ENCODE results near the gene HEXD.

DNA sequence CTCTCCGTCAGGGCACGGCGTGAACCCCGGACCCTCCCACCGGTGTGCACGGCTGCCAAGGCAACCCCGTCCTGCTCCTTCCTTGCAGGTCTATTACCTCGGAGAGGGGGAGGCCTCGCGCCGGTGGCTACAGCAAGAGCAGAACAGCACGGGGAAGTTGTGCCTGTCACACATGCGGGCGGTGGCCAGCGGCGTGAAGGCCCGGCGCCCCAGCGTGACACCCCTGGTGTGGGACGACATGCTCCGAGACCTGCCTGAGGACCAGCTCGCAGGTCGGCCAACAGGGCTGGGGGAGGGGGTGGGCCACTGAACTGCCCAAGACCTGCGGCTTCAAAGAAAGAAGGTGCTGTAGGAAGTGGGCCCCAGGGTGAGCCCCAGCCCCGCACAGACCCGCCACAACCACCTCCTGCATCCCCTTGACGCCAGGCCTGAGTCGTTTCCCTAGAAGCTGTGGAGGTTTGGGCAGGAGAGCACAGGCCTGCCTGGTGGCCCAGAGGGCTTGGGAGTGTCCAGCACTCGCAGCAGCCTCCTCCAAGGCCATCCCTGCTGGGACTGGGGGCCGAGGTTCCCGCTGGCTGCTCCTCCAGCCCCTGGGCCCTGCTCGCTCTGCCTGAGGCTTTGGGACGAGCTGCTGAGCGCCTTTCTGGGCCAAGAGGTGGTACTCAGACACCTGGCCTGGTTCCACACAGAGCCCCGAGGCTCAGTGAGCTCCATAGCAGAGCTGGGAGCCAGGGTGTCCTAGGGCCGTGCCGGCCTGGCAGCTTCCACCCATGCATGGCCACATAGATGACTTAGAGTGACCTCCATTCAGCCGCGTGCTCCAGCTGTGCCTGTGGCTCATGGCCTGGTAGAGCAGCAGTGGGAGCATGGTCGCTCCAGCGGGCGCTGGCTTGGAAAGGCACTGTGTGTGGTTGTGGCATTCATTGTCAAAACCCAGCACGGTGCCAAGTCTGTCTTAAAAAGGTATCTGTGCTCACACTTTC lies 17.7 kb downstream of the HEXD start:
- TF ChIP-seq, protein P1, sequence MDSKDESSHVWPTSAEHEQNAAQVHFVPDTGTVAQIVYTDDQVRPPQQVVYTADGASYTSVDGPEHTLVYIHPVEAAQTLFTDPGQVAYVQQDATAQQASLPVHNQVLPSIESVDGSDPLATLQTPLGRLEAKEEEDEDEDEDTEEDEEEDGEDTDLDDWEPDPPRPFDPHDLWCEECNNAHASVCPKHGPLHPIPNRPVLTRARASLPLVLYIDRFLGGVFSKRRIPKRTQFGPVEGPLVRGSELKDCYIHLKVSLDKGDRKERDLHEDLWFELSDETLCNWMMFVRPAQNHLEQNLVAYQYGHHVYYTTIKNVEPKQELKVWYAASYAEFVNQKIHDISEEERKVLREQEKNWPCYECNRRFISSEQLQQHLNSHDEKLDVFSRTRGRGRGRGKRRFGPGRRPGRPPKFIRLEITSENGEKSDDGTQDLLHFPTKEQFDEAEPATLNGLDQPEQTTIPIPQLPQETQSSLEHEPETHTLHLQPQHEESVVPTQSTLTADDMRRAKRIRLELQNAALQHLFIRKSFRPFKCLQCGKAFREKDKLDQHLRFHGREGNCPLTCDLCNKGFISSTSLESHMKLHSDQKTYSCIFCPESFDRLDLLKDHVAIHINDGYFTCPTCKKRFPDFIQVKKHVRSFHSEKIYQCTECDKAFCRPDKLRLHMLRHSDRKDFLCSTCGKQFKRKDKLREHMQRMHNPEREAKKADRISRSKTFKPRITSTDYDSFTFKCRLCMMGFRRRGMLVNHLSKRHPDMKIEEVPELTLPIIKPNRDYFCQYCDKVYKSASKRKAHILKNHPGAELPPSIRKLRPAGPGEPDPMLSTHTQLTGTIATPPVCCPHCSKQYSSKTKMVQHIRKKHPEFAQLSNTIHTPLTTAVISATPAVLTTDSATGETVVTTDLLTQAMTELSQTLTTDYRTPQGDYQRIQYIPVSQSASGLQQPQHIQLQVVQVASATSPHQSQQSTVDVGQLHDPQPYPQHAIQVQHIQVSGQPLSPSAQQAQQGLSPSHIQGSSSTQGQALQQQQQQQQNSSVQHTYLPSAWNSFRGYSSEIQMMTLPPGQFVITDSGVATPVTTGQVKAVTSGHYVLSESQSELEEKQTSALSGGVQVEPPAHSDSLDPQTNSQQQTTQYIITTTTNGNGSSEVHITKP (tag by site-specific recombination; IDR thresholded peaks at IDR 0.05), result no peak
- TF ChIP-seq, protein P2, sequence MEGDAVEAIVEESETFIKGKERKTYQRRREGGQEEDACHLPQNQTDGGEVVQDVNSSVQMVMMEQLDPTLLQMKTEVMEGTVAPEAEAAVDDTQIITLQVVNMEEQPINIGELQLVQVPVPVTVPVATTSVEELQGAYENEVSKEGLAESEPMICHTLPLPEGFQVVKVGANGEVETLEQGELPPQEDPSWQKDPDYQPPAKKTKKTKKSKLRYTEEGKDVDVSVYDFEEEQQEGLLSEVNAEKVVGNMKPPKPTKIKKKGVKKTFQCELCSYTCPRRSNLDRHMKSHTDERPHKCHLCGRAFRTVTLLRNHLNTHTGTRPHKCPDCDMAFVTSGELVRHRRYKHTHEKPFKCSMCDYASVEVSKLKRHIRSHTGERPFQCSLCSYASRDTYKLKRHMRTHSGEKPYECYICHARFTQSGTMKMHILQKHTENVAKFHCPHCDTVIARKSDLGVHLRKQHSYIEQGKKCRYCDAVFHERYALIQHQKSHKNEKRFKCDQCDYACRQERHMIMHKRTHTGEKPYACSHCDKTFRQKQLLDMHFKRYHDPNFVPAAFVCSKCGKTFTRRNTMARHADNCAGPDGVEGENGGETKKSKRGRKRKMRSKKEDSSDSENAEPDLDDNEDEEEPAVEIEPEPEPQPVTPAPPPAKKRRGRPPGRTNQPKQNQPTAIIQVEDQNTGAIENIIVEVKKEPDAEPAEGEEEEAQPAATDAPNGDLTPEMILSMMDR (tag by site-specific recombination; IDR thresholded peaks at IDR 0.05), result no peak
- TF ChIP-seq ZNF544 (tag by site-specific recombination; IDR thresholded peaks at IDR 0.05), result no peak
- TF ChIP-seq ZBTB21 (tag by site-specific recombination; IDR thresholded peaks at IDR 0.05), result no peak
- no peak for TF ChIP-seq ZSCAN30 (tag by site-specific recombination; IDR thresholded peaks at IDR 0.05)
- no peak for TF ChIP-seq YY1 (tag by site-specific recombination; IDR thresholded peaks at IDR 0.05)
- TF ChIP-seq WT1 (tag by site-specific recombination; IDR thresholded peaks at IDR 0.05), result no peak
- TF ChIP-seq ZNF302 (tag by site-specific recombination; IDR thresholded peaks at IDR 0.05; ENCODE audit: low read depth), result no peak
- TF ChIP-seq ZNF391 (tag by site-specific recombination; IDR thresholded peaks at IDR 0.05; ENCODE audit: borderline replicate concordance, low read depth), result no peak
